ENCODE results near the gene CALML3. TPM values are rescaled to one million over a fixed set of nuclear protein-coding genes. Genes with fewer than 3 reads are reported as not detected.
"Not testable (repeated sequence)": the region's sequence is repeated elsewhere in the genome, so short reads cannot be mapped to it uniquely, and the experiment has no call there.

The CALML3 gene
- not detected for total RNA-seq (ENCODE audit: unreplicated experiment)
- long read RNA-seq: 0 reads

GRCh38 chr10:5524641-5525560, at the start of gene CALML3:
CALML3 (plus strand) TSS chr10:5524961; CDS start chr10:5525086, 125 bp downstream.
- Mint-ChIP-seq H3K4me1 (ENCODE audit: low read depth, unreplicated experiment) (no peaks in the 10 kb centered on the region), H3K27me3 (ENCODE audit: unreplicated experiment) (no peaks in the 10 kb centered on the region), H3K36me3 (ENCODE audit: unreplicated experiment) (no peaks in the 10 kb centered on the region), H3K9me3 (ENCODE audit: unreplicated experiment) (peaks cover 2% of the 10 kb centered on the region), H3K27ac (ENCODE audit: unreplicated experiment) (no peak within 1 kb of the TSS), H3K4me3 (ENCODE audit: unreplicated experiment) (no peak within 1 kb of the TSS)
- TF ChIP-seq CTCF (IDR thresholded peaks at IDR 0.05; ENCODE audit: partially characterized antibody, unreplicated experiment): no peak
- DNase-seq: no peak

GRCh38 chr10:5475088-5475487, 49.7 kb upstream of the CALML3 start:
- not testable (repeated sequence) for H3K4me1 Mint-ChIP-seq (ENCODE audit: low read depth, unreplicated experiment); H3K27ac Mint-ChIP-seq (ENCODE audit: unreplicated experiment); DNase-seq; H3K4me3 Mint-ChIP-seq (ENCODE audit: unreplicated experiment); H3K9me3 Mint-ChIP-seq (ENCODE audit: unreplicated experiment); H3K27me3 Mint-ChIP-seq (ENCODE audit: unreplicated experiment)
- H3K36me3 Mint-ChIP-seq (ENCODE audit: unreplicated experiment): peaks cover 13% of the 10 kb centered on the region

- not testable (repeated sequence) for H3K4me3 Mint-ChIP-seq (ENCODE audit: unreplicated experiment); H3K36me3 Mint-ChIP-seq (ENCODE audit: unreplicated experiment); DNase-seq; H3K9me3 Mint-ChIP-seq (ENCODE audit: unreplicated experiment); H3K27ac Mint-ChIP-seq (ENCODE audit: unreplicated experiment); H3K4me1 Mint-ChIP-seq (ENCODE audit: low read depth, unreplicated experiment); H3K27me3 Mint-ChIP-seq (ENCODE audit: unreplicated experiment)
Observed at GRCh38 chr10:5475974-5476807, 48.6 kb upstream of the CALML3 start.

- Mint-ChIP-seq H3K27ac (ENCODE audit: unreplicated experiment) (no peak overlapping the region), H3K9me3 (ENCODE audit: unreplicated experiment) (peaks cover 2% of the 10 kb centered on the region), H3K4me1 (ENCODE audit: low read depth, unreplicated experiment) (no peaks in the 10 kb centered on the region), H3K4me3 (ENCODE audit: unreplicated experiment) (no peak overlapping the region), H3K27me3 (ENCODE audit: unreplicated experiment) (peaks cover 5% of the 10 kb centered on the region), H3K36me3 (ENCODE audit: unreplicated experiment) (peaks cover 4% of the 10 kb centered on the region)
- TF ChIP-seq CTCF (IDR thresholded peaks at IDR 0.05; ENCODE audit: partially characterized antibody, unreplicated experiment): no peak
- no peak for DNase-seq
Observed at GRCh38 chr10:5476918-5477525, 47.7 kb upstream of the CALML3 start.

GRCh38 chr10:5477948-5478693, 46.6 kb upstream of the CALML3 start:
- no peak for DNase-seq
- Mint-ChIP-seq H3K27me3 (ENCODE audit: unreplicated experiment) (peaks cover 5% of the 10 kb centered on the region), H3K4me1 (ENCODE audit: low read depth, unreplicated experiment) (peaks cover 2% of the 10 kb centered on the region), H3K4me3 (ENCODE audit: unreplicated experiment) (no peak overlapping the region), H3K27ac (ENCODE audit: unreplicated experiment) (no peak overlapping the region), H3K9me3 (ENCODE audit: unreplicated experiment) (peaks cover 2% of the 10 kb centered on the region), H3K36me3 (ENCODE audit: unreplicated experiment) (no peaks in the 10 kb centered on the region)
- no peak for TF ChIP-seq CTCF (IDR thresholded peaks at IDR 0.05; ENCODE audit: partially characterized antibody, unreplicated experiment)

All from glutamatergic neuron (in vitro differentiated cells).